ENCODE data around the gene LHPP.

The LHPP gene

DNA sequence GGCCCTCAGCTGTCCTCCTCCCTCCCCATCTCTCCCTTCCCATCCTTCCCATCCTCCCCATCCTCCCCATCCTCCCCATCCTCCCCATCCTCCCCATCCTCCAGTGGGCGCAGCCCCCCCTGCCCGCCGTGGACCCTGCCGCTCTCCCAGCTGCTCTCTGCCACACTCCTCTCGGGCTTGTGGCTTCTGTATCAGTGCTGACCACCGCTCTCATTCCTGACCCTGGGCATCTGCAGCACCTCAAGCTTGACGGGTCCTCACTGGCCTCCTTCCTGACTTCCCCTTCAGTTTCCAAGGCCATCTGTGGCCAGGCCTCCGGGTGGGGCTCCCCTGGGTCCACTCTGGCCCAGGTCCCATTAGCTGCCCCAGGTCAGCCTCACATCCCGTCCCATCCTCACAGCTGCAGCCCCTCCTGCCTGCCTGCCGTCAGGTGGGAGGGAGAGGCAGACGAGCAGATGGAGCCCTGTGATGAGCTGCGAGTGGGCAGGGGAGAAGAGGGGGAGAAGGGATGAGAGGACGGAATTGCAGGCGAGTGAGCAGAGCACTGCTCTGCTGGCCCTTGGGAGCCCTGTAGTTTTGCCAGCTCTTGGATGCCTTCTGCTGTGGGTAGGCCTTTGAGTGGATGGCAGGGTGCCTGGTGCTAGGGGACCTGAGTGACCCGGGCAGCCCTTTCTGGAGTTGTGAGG is 35.7 kb downstream of the LHPP start:
- Histone ChIP-seq H3K27me3 (ENCODE audit: control insufficient read depth, low read length) (0 out of 2 replicates have a peak, but pooled peaks cover 2% of the 10 kb centered on the region), H4K20me1 (ENCODE audit: control insufficient read depth, insufficient read depth, low read depth, low read length) (no peaks in the 10 kb centered on the region), H3K9me2 (replicated peaks; ENCODE audit: control insufficient read depth, low read length) (no peaks in the 10 kb centered on the region), H3K36me3 (ENCODE audit: control insufficient read depth, low read length) (no peaks in the 10 kb centered on the region), H3F3A (ENCODE audit: control insufficient read depth, insufficient read depth) (no peaks in the 10 kb centered on the region), H3K79me2 (ENCODE audit: control insufficient read depth, low read length) (no peaks in the 10 kb centered on the region), H3K4me1 (ENCODE audit: control insufficient read depth, low read length) (peaks cover 3% of the 10 kb centered on the region; the same call in 1 of the 2 replicates), H3K27ac (ENCODE audit: low read depth, low read length) (no peak overlapping the region), H3K4me2 (ENCODE audit: low read length) (no peak overlapping the region), H3K4me3 (ENCODE audit: low read length) (no peak overlapping the region), H3K9me3 (ENCODE audit: control insufficient read depth, insufficient read depth, low read length) (peaks cover 3% of the 10 kb centered on the region; the same call in 1 of the 2 replicates)
- no peak for TF ChIP-seq EZH2phosphoT487 (IDR thresholded peaks at IDR 0.05; ENCODE audit: borderline replicate concordance, low read length)
- TF ChIP-seq, protein P1, sequence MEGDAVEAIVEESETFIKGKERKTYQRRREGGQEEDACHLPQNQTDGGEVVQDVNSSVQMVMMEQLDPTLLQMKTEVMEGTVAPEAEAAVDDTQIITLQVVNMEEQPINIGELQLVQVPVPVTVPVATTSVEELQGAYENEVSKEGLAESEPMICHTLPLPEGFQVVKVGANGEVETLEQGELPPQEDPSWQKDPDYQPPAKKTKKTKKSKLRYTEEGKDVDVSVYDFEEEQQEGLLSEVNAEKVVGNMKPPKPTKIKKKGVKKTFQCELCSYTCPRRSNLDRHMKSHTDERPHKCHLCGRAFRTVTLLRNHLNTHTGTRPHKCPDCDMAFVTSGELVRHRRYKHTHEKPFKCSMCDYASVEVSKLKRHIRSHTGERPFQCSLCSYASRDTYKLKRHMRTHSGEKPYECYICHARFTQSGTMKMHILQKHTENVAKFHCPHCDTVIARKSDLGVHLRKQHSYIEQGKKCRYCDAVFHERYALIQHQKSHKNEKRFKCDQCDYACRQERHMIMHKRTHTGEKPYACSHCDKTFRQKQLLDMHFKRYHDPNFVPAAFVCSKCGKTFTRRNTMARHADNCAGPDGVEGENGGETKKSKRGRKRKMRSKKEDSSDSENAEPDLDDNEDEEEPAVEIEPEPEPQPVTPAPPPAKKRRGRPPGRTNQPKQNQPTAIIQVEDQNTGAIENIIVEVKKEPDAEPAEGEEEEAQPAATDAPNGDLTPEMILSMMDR (IDR thresholded peaks at IDR 0.05; ENCODE audit: low read depth, low read length, poor library complexity, severe bottlenecking) = no peak

DNA sequence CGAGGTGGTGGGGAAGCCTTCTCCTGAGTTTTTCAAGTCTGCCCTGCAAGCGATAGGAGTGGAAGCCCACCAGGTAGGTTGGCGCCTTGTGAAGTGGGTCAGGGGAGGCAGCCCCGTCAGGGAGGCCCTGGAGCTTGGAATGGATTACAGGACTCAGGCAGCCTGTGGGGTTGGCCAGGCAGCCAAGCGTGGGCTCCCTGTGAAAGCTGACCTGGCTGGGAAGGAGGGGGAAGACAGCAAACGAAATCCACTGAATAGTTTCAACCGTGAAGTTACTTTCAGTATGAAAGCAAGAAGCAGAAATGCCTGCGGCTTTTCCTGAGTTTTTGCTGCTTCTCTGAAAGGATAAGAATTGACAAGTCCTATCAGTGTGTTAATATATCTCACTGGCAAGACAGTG is 36.4 kb downstream of the LHPP start:
- TF ChIP-seq, protein P1 (IDR thresholded peaks at IDR 0.05; ENCODE audit: low read depth, low read length, poor library complexity, severe bottlenecking) = no peak
- TF ChIP-seq EZH2phosphoT487 (IDR thresholded peaks at IDR 0.05; ENCODE audit: borderline replicate concordance, low read length) = no peak
- no peaks in the 10 kb centered on the region for H3K79me2 ChIP-seq (ENCODE audit: control insufficient read depth, low read length)
- H3K27ac ChIP-seq (ENCODE audit: low read depth, low read length) = no peak overlapping the region
- 0 out of 2 replicates have a peak, but pooled peaks cover 2% of the 10 kb centered on the region for H3K27me3 ChIP-seq (ENCODE audit: control insufficient read depth, low read length)
- no peaks in the 10 kb centered on the region for H3F3A ChIP-seq (ENCODE audit: control insufficient read depth, insufficient read depth)
- H4K20me1 ChIP-seq (ENCODE audit: control insufficient read depth, insufficient read depth, low read depth, low read length) = no peaks in the 10 kb centered on the region
- H3K36me3 ChIP-seq (ENCODE audit: control insufficient read depth, low read length) = no peaks in the 10 kb centered on the region
- H3K4me1 ChIP-seq (ENCODE audit: control insufficient read depth, low read length) = peaks cover 3% of the 10 kb centered on the region; the same call in 1 of the 2 replicates
- no peak overlapping the region for H3K4me3 ChIP-seq (ENCODE audit: low read length)
- H3K4me2 ChIP-seq (ENCODE audit: low read length) = no peak overlapping the region
- no peaks in the 10 kb centered on the region for H3K9me2 ChIP-seq (replicated peaks; ENCODE audit: control insufficient read depth, low read length)
- H3K9me3 ChIP-seq (ENCODE audit: control insufficient read depth, insufficient read depth, low read length) = peaks cover 3% of the 10 kb centered on the region; the same call in 1 of the 2 replicates

DNA sequence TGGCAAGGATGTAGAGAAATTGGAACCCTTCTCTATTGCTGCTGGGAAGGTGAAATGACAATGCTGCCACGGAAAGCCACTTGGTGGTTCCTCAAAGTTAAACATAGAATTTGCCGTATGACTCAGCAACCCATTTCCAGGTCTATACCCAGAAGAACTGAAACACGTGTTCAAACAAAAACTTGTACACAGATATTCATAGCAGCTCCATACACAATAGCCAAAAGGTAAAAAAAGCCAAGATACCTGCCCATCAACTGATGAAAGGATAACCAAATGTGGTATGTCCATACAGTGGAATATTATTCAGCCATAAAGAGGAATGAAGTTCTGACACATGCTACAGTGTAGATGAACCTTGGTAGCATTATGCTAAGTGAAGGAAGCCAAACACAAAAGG is 39.1 kb downstream of the LHPP start:
- no peak overlapping the region for H3K4me2 ChIP-seq (ENCODE audit: low read length)
- H3K9me2 ChIP-seq (replicated peaks; ENCODE audit: control insufficient read depth, low read length) = no peaks in the 10 kb centered on the region
- TF ChIP-seq, protein P1 (IDR thresholded peaks at IDR 0.05; ENCODE audit: low read depth, low read length, poor library complexity, severe bottlenecking) = no peak
- no peak for TF ChIP-seq EZH2phosphoT487 (IDR thresholded peaks at IDR 0.05; ENCODE audit: borderline replicate concordance, low read length)
- no peak overlapping the region for H3K27ac ChIP-seq (ENCODE audit: low read depth, low read length)
- H3K36me3 ChIP-seq (ENCODE audit: control insufficient read depth, low read length) = no peaks in the 10 kb centered on the region
- no peak overlapping the region for H3K4me3 ChIP-seq (ENCODE audit: low read length)
- no peaks in the 10 kb centered on the region for H3K4me1 ChIP-seq (ENCODE audit: control insufficient read depth, low read length)
- peaks cover 3% of the 10 kb centered on the region; the same call in 1 of the 2 replicates for H3K9me3 ChIP-seq (ENCODE audit: control insufficient read depth, insufficient read depth, low read length)
- no peaks in the 10 kb centered on the region for H3K27me3 ChIP-seq (ENCODE audit: control insufficient read depth, low read length)
- no peaks in the 10 kb centered on the region for H3K79me2 ChIP-seq (ENCODE audit: control insufficient read depth, low read length)
- H4K20me1 ChIP-seq (ENCODE audit: control insufficient read depth, insufficient read depth, low read depth, low read length) = no peaks in the 10 kb centered on the region
- peaks cover 3% of the 10 kb centered on the region; the same call in 1 of the 2 replicates for H3F3A ChIP-seq (ENCODE audit: control insufficient read depth, insufficient read depth)
